ENCODE data around the gene GLT8D2.

The GLT8D2 gene

DNA sequence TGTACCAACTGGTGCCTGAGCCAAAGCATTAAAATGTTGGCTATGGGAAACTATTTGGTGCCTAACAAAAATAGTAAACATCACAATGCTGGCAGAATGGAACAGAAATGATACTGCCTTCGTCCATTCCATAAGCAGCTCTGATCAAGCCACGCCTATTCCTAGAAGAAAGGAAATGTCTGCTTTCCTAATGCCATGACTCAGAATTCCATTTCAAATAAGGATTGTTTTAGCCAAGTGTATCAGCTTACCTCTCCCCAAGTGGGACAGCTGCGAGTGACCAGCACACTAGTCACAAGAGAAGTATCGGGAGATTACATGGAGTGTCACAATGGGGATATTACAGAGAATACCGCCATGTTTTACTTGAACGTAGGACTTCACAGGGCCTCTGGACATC, 38.7 kb downstream of the GLT8D2 start:
- TF ChIP-seq ZNF8 (CRISPR knock-in tag; IDR thresholded peaks at IDR 0.05) (no peak), GLIS3 (CRISPR knock-in tag; IDR thresholded peaks at IDR 0.05) (no peak), PPARA (CRISPR knock-in tag; IDR thresholded peaks at IDR 0.05; ENCODE audit: borderline replicate concordance) (no peak), ZFP30 (CRISPR knock-in tag; IDR thresholded peaks at IDR 0.05) (no peak), ZNF565 (CRISPR knock-in tag; conservative IDR thresholded peaks at IDR 0.05; ENCODE audit: low read depth) (no peak), OSR1 (CRISPR knock-in tag; IDR thresholded peaks at IDR 0.05) (no peak), ISL1 (CRISPR knock-in tag; IDR thresholded peaks at IDR 0.05) (no peak), BACH2 (CRISPR knock-in tag; IDR thresholded peaks at IDR 0.05; ENCODE audit: borderline replicate concordance) (no peak), ZNF70 (CRISPR knock-in tag; IDR thresholded peaks at IDR 0.05) (no peak), ARNTL (CRISPR knock-in tag; IDR thresholded peaks at IDR 0.05; ENCODE audit: borderline replicate concordance, low read depth) (no peak), TOX (CRISPR knock-in tag; IDR thresholded peaks at IDR 0.05; ENCODE audit: borderline replicate concordance) (no peak), CSDC2 (CRISPR knock-in tag; IDR thresholded peaks at IDR 0.05) (no peak), ESRRG (CRISPR knock-in tag; IDR thresholded peaks at IDR 0.05) (no peak)
- TF ChIP-seq, protein P1, sequence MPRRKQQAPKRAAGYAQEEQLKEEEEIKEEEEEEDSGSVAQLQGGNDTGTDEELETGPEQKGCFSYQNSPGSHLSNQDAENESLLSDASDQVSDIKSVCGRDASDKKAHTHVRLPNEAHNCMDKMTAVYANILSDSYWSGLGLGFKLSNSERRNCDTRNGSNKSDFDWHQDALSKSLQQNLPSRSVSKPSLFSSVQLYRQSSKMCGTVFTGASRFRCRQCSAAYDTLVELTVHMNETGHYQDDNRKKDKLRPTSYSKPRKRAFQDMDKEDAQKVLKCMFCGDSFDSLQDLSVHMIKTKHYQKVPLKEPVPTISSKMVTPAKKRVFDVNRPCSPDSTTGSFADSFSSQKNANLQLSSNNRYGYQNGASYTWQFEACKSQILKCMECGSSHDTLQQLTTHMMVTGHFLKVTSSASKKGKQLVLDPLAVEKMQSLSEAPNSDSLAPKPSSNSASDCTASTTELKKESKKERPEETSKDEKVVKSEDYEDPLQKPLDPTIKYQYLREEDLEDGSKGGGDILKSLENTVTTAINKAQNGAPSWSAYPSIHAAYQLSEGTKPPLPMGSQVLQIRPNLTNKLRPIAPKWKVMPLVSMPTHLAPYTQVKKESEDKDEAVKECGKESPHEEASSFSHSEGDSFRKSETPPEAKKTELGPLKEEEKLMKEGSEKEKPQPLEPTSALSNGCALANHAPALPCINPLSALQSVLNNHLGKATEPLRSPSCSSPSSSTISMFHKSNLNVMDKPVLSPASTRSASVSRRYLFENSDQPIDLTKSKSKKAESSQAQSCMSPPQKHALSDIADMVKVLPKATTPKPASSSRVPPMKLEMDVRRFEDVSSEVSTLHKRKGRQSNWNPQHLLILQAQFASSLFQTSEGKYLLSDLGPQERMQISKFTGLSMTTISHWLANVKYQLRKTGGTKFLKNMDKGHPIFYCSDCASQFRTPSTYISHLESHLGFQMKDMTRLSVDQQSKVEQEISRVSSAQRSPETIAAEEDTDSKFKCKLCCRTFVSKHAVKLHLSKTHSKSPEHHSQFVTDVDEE (CRISPR knock-in tag; IDR thresholded peaks at IDR 0.05), result no peak
- TF ChIP-seq, protein P2, sequence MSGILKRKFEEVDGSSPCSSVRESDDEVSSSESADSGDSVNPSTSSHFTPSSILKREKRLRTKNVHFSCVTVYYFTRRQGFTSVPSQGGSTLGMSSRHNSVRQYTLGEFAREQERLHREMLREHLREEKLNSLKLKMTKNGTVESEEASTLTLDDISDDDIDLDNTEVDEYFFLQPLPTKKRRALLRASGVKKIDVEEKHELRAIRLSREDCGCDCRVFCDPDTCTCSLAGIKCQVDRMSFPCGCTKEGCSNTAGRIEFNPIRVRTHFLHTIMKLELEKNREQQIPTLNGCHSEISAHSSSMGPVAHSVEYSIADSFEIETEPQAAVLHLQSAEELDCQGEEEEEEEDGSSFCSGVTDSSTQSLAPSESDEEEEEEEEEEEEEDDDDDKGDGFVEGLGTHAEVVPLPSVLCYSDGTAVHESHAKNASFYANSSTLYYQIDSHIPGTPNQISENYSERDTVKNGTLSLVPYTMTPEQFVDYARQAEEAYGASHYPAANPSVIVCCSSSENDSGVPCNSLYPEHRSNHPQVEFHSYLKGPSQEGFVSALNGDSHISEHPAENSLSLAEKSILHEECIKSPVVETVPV (CRISPR knock-in tag; IDR thresholded peaks at IDR 0.05), result no peak
- TF ChIP-seq, protein P3, sequence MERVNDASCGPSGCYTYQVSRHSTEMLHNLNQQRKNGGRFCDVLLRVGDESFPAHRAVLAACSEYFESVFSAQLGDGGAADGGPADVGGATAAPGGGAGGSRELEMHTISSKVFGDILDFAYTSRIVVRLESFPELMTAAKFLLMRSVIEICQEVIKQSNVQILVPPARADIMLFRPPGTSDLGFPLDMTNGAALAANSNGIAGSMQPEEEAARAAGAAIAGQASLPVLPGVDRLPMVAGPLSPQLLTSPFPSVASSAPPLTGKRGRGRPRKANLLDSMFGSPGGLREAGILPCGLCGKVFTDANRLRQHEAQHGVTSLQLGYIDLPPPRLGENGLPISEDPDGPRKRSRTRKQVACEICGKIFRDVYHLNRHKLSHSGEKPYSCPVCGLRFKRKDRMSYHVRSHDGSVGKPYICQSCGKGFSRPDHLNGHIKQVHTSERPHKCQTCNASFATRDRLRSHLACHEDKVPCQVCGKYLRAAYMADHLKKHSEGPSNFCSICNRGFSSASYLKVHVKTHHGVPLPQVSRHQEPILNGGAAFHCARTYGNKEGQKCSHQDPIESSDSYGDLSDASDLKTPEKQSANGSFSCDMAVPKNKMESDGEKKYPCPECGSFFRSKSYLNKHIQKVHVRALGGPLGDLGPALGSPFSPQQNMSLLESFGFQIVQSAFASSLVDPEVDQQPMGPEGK (CRISPR knock-in tag; IDR thresholded peaks at IDR 0.05; ENCODE audit: borderline replicate concordance), result no peak
- TF ChIP-seq, protein P4, sequence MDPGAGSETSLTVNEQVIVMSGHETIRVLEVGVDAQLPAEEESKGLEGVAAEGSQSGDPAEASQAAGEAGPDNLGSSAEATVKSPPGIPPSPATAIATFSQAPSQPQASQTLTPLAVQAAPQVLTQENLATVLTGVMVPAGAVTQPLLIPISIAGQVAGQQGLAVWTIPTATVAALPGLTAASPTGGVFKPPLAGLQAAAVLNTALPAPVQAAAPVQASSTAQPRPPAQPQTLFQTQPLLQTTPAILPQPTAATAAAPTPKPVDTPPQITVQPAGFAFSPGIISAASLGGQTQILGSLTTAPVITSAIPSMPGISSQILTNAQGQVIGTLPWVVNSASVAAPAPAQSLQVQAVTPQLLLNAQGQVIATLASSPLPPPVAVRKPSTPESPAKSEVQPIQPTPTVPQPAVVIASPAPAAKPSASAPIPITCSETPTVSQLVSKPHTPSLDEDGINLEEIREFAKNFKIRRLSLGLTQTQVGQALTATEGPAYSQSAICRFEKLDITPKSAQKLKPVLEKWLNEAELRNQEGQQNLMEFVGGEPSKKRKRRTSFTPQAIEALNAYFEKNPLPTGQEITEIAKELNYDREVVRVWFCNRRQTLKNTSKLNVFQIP (CRISPR knock-in tag; IDR thresholded peaks at IDR 0.05; ENCODE audit: borderline replicate concordance, low read depth), result no peak
- ATAC-seq, result peak; percentile 92

DNA sequence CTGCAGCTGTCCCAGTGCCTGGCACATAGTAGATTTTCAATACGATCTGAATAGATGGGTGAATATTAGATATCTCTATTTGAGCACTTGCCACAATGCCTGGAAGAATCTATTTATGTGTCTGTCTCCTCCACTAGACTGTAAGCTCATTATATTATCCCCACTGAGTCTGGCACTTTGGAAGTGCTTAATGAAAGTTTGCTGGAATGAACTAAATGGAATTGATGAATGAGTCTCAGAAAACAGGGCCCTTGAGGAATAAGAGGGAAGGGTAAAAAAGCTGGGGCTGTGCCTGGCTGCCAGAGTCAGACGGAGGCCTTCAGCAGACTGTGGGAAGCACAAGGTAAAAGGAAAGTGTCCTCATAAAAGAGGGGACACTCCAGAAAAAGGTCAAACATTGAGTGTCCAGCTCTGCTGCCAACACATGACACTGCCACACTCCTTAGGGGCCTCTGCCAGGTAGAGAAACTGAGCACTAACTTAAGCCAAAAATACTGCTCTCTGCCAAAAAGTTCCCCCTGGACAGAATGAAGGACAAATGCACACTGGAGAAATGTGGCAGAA, 39.3 kb downstream of the GLT8D2 start:
- ATAC-seq, result peak; percentile 9; the same call in 2 of the 3 replicates
- TF ChIP-seq GLIS3 (CRISPR knock-in tag; IDR thresholded peaks at IDR 0.05) (no peak), ZNF565 (CRISPR knock-in tag; conservative IDR thresholded peaks at IDR 0.05; ENCODE audit: low read depth) (no peak), OSR1 (CRISPR knock-in tag; IDR thresholded peaks at IDR 0.05) (no peak), TOX (CRISPR knock-in tag; IDR thresholded peaks at IDR 0.05; ENCODE audit: borderline replicate concordance) (no peak), ISL1 (CRISPR knock-in tag; IDR thresholded peaks at IDR 0.05) (no peak), TCF4 (CRISPR knock-in tag; IDR thresholded peaks at IDR 0.05; ENCODE audit: borderline replicate concordance) (no peak)
- TF ChIP-seq, protein P3 (CRISPR knock-in tag; IDR thresholded peaks at IDR 0.05; ENCODE audit: borderline replicate concordance), result no peak

DNA sequence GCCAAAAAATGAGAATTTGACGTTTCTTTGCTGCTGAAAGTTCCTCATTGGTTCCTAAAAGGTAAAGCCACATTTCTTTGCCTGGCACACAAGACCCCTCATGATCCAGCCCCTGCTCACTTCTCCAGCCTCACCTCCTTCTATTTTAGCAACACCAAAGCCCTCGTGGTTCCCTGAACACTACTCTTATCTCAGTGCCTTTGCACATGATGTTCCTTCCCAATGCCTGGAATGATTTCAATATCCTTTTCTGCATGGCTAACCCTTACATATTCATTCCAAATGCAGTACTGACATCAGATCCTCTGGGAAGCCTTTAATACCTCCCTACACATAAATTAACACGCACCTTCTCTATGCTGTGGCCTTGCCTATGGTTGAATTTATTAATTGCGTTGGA, 39.9 kb downstream of the GLT8D2 start:
- no peak for ATAC-seq
- TF ChIP-seq TCF4 (CRISPR knock-in tag; IDR thresholded peaks at IDR 0.05; ENCODE audit: borderline replicate concordance) (no peak), ESRRG (CRISPR knock-in tag; IDR thresholded peaks at IDR 0.05) (no peak)
- TF ChIP-seq, protein P5, sequence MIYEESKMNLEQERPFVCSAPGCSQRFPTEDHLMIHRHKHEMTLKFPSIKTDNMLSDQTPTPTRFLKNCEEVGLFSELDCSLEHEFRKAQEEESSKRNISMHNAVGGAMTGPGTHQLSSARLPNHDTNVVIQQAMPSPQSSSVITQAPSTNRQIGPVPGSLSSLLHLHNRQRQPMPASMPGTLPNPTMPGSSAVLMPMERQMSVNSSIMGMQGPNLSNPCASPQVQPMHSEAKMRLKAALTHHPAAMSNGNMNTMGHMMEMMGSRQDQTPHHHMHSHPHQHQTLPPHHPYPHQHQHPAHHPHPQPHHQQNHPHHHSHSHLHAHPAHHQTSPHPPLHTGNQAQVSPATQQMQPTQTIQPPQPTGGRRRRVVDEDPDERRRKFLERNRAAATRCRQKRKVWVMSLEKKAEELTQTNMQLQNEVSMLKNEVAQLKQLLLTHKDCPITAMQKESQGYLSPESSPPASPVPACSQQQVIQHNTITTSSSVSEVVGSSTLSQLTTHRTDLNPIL (CRISPR knock-in tag; IDR thresholded peaks at IDR 0.05; ENCODE audit: low read depth), result no peak

Measured in SK-N-SH treated with all-trans-retinoic acid at 6 μM for 48 hours (cell line).